BJ (cell line): Measurements from ENCODE around the gene PADI6. TPM values are rescaled to one million over a fixed set of nuclear protein-coding genes. Genes with fewer than 3 reads are reported as not detected.

Experiments
- CTCF ChIA-PET: fragments of 350-600 bp; formaldehyde crosslinking; extraction: SDS; loops from one replicate; lab custom pipeline; 2021; ENCODE audit warnings: antibody characterized with exemption, inconsistent platforms; lab: Yijun Ruan, JAX
- POLR2A ChIA-PET: fragments of 300-600 bp; sonication (Branson Sonifier 250); formaldehyde crosslinking; extraction: SDS; loops from one replicate; lab custom pipeline; 2021; ENCODE audit warnings: antibody characterized with exemption; lab: Charles Lee
- DNase-seq: peaks from one replicate; pipeline ENCODE4 v3.0.0-alpha.2; 2011; ENCODE audit warnings: low read depth
- H3K27me3 ChIP-seq: 2 replicates; pipeline ENCODE4 v1.6.0; 2011; ENCODE audit warnings: low read length; ENCODE audit not compliant: control insufficient read depth, insufficient read depth
- H3K36me3 ChIP-seq: 2 replicates; pipeline ENCODE4 v1.5.1; 2011; ENCODE audit warnings: low read length; ENCODE audit not compliant: control insufficient read depth, insufficient read depth
- H3K4me3 ChIP-seq: 2 replicates; pipeline ENCODE4 v1.5.1; 2011; ENCODE audit warnings: low read depth, mild to moderate bottlenecking, control low read depth, low read length
- CTCF ChIP-seq: IDR thresholded peaks from 2 replicates; pipeline ENCODE4 v1.5.1; 2011; ENCODE audit warnings: low read depth, mild to moderate bottlenecking, control low read depth, inconsistent platforms, low read length, moderate library complexity; ENCODE audit not compliant: insufficient read depth
- polyA plus RNA-seq: library from polyadenylated mRNA; depleted of rRNA; stranded (reverse); fragments of >200 nt; gene quantifications from 2 replicates; pipeline ENCODE4 v1.2.3, GENCODE V29; 2011; rRNA removed

Gene PADI6
- polyA plus RNA-seq, 1 experiment = not detected

- CTCF ChIA-PET = interaction anchor here (1.1 to 3.1 kb wide), 5 partner anchors 9 to 90 kb away, joined by 3 to 10 read pairs (median 3); no protein-coding TSS in a partner anchor
- POLR2A ChIA-PET = no interaction called here
- H3K27me3 ChIP-seq = no peaks in the 10 kb centered on the region
- no peak overlapping the region for H3K4me3 ChIP-seq
- H3K36me3 ChIP-seq = peaks cover under 1% of the 10 kb centered on the region; the same call in 1 of the 2 replicates
- peak; percentile 17 for DNase-seq
- TF ChIP-seq CTCF = no peak
Observed at GRCh38 chr1:17441265-17441992, 69.4 kb downstream of the PADI6 start.

GRCh38 chr1:17441993-17442357 is 70.0 kb downstream of the PADI6 start:
- no peak overlapping the region for H3K4me3 ChIP-seq
- ChIA-PET CTCF (interaction anchor here (0.5 to 3.1 kb wide), 6 partner anchors 10 to 89 kb away, joined by 3 to 10 read pairs (median 4); no protein-coding TSS in a partner anchor), POLR2A (no interaction called here)
- H3K27me3 ChIP-seq = no peaks in the 10 kb centered on the region
- no peaks in the 10 kb centered on the region for H3K36me3 ChIP-seq
- no peak for DNase-seq
- no peak for TF ChIP-seq CTCF

- Histone ChIP-seq H3K36me3 (no peaks in the 10 kb centered on the region), H3K27me3 (no peaks in the 10 kb centered on the region), H3K4me3 (no peak overlapping the region)
- no peak for TF ChIP-seq CTCF
- CTCF ChIA-PET = interaction anchor here (1.8 to 3.1 kb wide), 3 partner anchors 9 to 71 kb away, joined by 4 to 11 read pairs (median 10); no protein-coding TSS in a partner anchor
- POLR2A ChIA-PET = no interaction called here
- DNase-seq = no peak
Observed at GRCh38 chr1:17442841-17443240, 70.8 kb downstream of the PADI6 start.

- TF ChIP-seq CTCF = no peak
- Histone ChIP-seq H3K36me3 (no peaks in the 10 kb centered on the region), H3K4me3 (no peak overlapping the region), H3K27me3 (no peaks in the 10 kb centered on the region)
- DNase-seq = no peak
- POLR2A ChIA-PET = no interaction called here
- CTCF ChIA-PET = no interaction called here
Observed at GRCh38 chr1:17447501-17447992, 75.6 kb downstream of the PADI6 start.

Other genes starting within 250 kb of the PADI6 start
- 0.70 and 0.82 TPM in 2 replicates for gene PADI1, start 167.1 kb upstream of the PADI6 start, polyA plus RNA-seq
- gene PADI3, start 123.1 kb upstream of the PADI6 start, polyA plus RNA-seq = not detected in 2 replicates
- not detected in 2 replicates for gene PADI4, start 64.0 kb upstream of the PADI6 start, polyA plus RNA-seq
- 32.9 and 42.2 TPM in 2 replicates for gene RCC2, start 67.5 kb downstream of the PADI6 start, polyA plus RNA-seq
- gene ARHGEF10L, start 167.5 kb downstream of the PADI6 start, polyA plus RNA-seq = 5.6 and 12.5 TPM in 2 replicates